Progenitor cell of endocrine pancreas (in vitro differentiated cells): Measurements from ENCODE around the gene TMCC2. TPM values are rescaled to one million over a fixed set of nuclear protein-coding genes. Genes with fewer than 3 reads are reported as not detected.
"Not testable (repeated sequence)": the region's sequence is repeated elsewhere in the genome, so short reads cannot be mapped to it uniquely, and the experiment has no call there.

Source experiments
- DNase-seq: peaks from one replicate; pipeline ENCODE4 v3.0.0; 2021; ENCODE audit warnings: low spot score; ENCODE audit not compliant: unreplicated experiment
- H3K27ac Mint-ChIP-seq: 2 replicates; pipeline ENCODE4 v1.8.0; 2021; ENCODE audit warnings: mild to moderate bottlenecking, moderate library complexity, mixed read lengths
- H3K27me3 Mint-ChIP-seq: 2 replicates; pipeline ENCODE4 v1.8.0; 2021; ENCODE audit warnings: mixed read lengths
- H3K36me3 Mint-ChIP-seq: 2 replicates; pipeline ENCODE4 v1.8.0; 2022; ENCODE audit warnings: mixed read lengths; ENCODE audit not compliant: insufficient read depth
- H3K4me1 Mint-ChIP-seq: 2 replicates; pipeline ENCODE4 v1.8.0; 2021; ENCODE audit warnings: low read depth, mixed read lengths
- H3K4me3 Mint-ChIP-seq: 2 replicates; pipeline ENCODE4 v1.8.0; 2021; ENCODE audit warnings: low read depth, mild to moderate bottlenecking, moderate library complexity, mixed read lengths
- H3K9me3 Mint-ChIP-seq: 2 replicates; pipeline ENCODE4 v1.8.0; 2021; ENCODE audit warnings: low read depth, mixed read lengths
- total RNA-seq: library from RNA; stranded (reverse); gene quantifications from 2 replicates; pipeline ENCODE4 v1.2.1, GENCODE V29; 2021
- TF ChIP-seq, protein P1 (sequence below): fragments of 200-600 bp; sonication (generic); IDR thresholded peaks from one replicate; pipeline ENCODE4 v1.5.0; 2021; ENCODE audit warnings: antibody characterized with exemption, mild to moderate bottlenecking; ENCODE audit not compliant: unreplicated experiment

TMCC2 gene
- total RNA-seq, 1 donor from 2014 or later: 4.6 TPM

DNA sequence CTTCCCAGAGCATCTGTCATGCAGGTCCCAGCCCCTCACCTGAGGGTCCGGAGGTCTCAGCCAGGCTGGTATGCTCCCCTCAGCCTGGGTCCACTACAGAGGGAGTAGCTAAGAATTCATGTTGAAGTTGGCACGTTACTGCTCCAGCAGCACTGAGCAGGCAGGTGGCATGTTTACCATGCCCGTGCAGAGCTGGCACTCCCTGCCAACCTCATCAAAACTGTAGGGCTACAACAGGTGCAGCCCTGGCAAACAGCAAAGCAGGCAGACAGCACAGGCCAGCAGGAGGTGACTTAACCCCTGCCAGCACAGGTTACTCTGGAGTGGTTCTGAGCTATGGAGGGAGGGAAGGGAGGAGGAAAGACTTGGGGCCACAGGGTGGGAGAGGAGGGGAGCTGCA is 47.4 kb downstream of the TMCC2 start:
- H3K4me3 Mint-ChIP-seq: no peak overlapping the region
- H3K27me3 Mint-ChIP-seq: peaks cover 5% of the 10 kb centered on the region
- no peaks in the 10 kb centered on the region for H3K9me3 Mint-ChIP-seq

GRCh38 chr1:205275916-205276688 is 48.4 kb downstream of the TMCC2 start:
- DNase-seq: no peak
- Mint-ChIP-seq H3K27me3 (peaks cover 5% of the 10 kb centered on the region), H3K9me3 (no peaks in the 10 kb centered on the region), H3K27ac (no peak overlapping the region), H3K4me1 (peaks cover 2% of the 10 kb centered on the region), H3K36me3 (no peaks in the 10 kb centered on the region), H3K4me3 (no peak overlapping the region)
- TF ChIP-seq, protein P1, sequence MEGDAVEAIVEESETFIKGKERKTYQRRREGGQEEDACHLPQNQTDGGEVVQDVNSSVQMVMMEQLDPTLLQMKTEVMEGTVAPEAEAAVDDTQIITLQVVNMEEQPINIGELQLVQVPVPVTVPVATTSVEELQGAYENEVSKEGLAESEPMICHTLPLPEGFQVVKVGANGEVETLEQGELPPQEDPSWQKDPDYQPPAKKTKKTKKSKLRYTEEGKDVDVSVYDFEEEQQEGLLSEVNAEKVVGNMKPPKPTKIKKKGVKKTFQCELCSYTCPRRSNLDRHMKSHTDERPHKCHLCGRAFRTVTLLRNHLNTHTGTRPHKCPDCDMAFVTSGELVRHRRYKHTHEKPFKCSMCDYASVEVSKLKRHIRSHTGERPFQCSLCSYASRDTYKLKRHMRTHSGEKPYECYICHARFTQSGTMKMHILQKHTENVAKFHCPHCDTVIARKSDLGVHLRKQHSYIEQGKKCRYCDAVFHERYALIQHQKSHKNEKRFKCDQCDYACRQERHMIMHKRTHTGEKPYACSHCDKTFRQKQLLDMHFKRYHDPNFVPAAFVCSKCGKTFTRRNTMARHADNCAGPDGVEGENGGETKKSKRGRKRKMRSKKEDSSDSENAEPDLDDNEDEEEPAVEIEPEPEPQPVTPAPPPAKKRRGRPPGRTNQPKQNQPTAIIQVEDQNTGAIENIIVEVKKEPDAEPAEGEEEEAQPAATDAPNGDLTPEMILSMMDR: no peak

More for the DNA sequence above, 47.4 kb downstream of the TMCC2 start:
- Mint-ChIP-seq H3K36me3 (peaks cover 2% of the 10 kb centered on the region), H3K27ac (no peak overlapping the region), H3K4me1 (peaks cover 5% of the 10 kb centered on the region)
- TF ChIP-seq, protein P1: no peak
- no peak for DNase-seq

GRCh38 chr1:205276689-205277065 is 48.9 kb downstream of the TMCC2 start:
- Mint-ChIP-seq H3K36me3 (no peaks in the 10 kb centered on the region), H3K27me3 (peaks cover 5% of the 10 kb centered on the region), H3K9me3 (no peaks in the 10 kb centered on the region), H3K27ac (no peak overlapping the region), H3K4me3 (no peak overlapping the region), H3K4me1 (peaks cover 2% of the 10 kb centered on the region)
- TF ChIP-seq, protein P1: no peak
- DNase-seq: no peak

- Mint-ChIP-seq H3K4me1 (peaks cover under 1% of the 10 kb centered on the region), H3K4me3 (no peak overlapping the region), H3K36me3 (no peaks in the 10 kb centered on the region), H3K9me3 (no peaks in the 10 kb centered on the region), H3K27me3 (peaks cover 8% of the 10 kb centered on the region), H3K27ac (peak overlapping the region; percentile 62)
- no peak for DNase-seq
- TF ChIP-seq, protein P1: no peak
Measured at GRCh38 chr1:205279986-205280385, 52.2 kb downstream of the TMCC2 start.

DNA sequence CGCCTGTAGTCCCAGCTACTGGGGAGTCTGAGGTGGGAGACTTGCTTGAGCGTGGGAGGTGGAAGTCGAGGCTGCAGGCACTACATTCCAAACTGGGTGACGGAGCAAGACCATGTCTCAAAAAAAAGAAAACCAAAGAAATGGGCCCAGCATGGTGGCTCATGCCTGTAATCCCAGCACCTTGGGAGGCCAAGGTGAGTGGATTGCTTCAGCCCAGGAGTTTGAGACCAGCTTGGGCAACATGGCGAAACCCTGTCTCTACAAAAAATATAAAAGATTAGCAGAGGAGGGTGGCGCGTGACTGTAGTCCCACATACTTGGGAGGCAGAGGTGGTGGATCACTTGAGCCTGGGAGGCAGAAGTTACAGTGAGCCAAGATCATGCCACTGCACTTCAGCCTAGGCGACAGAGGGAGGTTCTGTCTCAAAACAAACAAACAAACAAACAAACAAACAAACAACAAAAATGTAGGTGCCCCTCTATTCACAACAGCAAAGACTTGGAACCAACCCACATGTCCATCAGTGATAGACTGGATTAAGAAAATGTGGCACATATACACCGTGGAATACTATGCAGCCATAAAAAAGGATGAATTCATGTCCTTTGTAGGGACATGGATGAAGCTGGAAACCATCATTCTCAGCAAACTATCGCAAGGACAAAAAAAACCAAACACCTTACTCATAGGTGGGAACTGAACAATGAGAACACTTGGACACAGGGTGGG is 53.1 kb downstream of the TMCC2 start:
- DNase-seq, H3K36me3 Mint-ChIP-seq, H3K9me3 Mint-ChIP-seq, H3K27me3 Mint-ChIP-seq, H3K27ac Mint-ChIP-seq, H3K4me3 Mint-ChIP-seq, H3K4me1 Mint-ChIP-seq: not testable (repeated sequence)
